ENCODE data around the gene TASOR2. TPM values are rescaled to one million over a fixed set of nuclear protein-coding genes. Genes with fewer than 3 reads are reported as not detected.
A peak's percentile ranks its signal among the peaks of the same experiment; 100 is the strongest.

The TASOR2 gene, protein sequence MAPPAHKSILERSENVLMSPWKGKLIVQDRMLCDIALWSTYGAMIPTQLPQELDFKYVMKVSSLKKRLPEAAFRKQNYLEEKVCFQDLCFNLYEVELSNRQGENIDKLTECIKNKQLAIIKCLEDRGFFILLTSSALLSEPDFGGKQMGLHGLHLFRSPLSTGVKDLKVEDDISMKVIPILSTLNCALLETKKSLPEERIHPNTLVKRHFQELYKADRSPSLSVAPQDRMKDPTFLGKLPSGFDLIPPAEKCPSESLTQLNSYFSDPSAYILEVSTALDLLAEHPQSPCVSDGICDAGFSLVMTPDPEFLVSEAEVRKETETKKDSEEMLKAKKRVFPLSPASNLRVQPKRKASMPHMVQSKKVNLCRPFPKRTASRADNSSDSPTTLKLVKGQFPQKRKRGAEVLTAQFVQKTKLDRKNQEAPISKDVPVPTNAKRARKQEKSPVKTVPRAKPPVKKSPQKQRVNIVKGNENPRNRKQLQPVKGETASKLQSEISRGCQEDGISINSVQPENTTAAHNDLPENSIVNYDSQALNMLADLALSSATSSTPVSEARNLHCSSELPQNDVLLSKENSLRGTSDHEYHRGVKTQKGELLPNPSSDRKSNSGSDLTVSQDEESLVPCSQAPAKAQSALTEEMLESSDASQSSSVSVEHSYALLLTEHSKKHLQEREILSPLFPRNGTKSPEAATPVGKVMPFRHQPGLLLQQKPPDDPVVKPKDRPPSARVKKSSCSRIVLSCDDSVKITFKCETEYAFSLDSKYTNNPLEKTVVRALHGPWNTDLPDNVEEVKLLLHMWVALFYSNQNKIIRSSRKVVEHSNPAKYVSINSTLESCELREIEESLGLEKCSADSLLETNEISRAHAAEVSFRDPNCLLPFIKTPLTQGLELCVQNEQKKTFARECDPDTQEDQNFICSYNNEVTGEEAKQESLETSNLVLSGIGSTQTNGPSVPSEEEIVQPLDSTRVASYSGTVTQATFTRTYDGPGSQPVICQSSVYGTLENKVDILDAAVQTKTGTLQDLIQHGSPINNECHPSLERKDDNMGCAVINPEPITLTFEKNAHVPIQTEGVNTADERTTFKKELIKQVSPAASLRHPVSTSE (N-terminal part only)
- total RNA-seq (10 to 100 TPM; 26.9 to 45.6 (median 34.6) TPM), polyA plus RNA-seq (10 to 100 TPM in 1 of 2 donors, 1 to 10 TPM in 1; 7.0 to 19.7 TPM)
- long read RNA-seq, donor 1, partial matches to known transcripts, result 12 of 20 reads
- long read RNA-seq, donor 1, other reads (novel, unspliced or antisense), result 8 of 20 reads
- long read RNA-seq, donor 2, partial matches to known transcripts, result 5 of 10 reads
- long read RNA-seq, donor 2, other reads (novel, unspliced or antisense), result 5 of 10 reads
- long read RNA-seq, donor 3, partial matches to known transcripts, result 17 of 21 reads
- long read RNA-seq, donor 3, other reads (novel, unspliced or antisense), result 4 of 21 reads

GRCh38 chr10:5684318-5684970 is at the start of gene TASOR2:
TSS of gene TASOR2 (plus strand) at chr10:5684838. CDS start at chr10:5720643, 35,805 bp downstream.
- TF ChIP-seq CTCF (IDR thresholded peaks at IDR 0.05), result no peak
- Histone ChIP-seq H3K27me3 (no peaks in the 10 kb centered on the region), H3K36me3 (peaks cover 0 to 5% (median 0%) of the 10 kb centered on the region in 9 donors), H3K9me3 (no peaks in the 10 kb centered on the region), H3K4me1 (peaks cover 9 to 32% (median 26%) of the 10 kb centered on the region in 9 donors), H3K27ac (peak within 1 kb of the TSS; percentile 82 to 97 (median 92)), H3K4me3 (peak within 1 kb of the TSS; percentile 83 to 98 (median 93))
- intact Hi-C loops (cut with DNase I), result loop anchor here in 7 of 10 donors (2.0 to 10.0 kb wide), 4 partner anchors 37 to 190 kb away; partner anchors contain the start of gene GDI2 (in 2 of the 7)
- 1% methylated on average over 54 of the region's 54 CpGs for WGBS, 2 donors
- ATAC-seq (peak; percentile 97 to 99 (median 98)), DNase-seq (peak; percentile 98 to 99)

DNA sequence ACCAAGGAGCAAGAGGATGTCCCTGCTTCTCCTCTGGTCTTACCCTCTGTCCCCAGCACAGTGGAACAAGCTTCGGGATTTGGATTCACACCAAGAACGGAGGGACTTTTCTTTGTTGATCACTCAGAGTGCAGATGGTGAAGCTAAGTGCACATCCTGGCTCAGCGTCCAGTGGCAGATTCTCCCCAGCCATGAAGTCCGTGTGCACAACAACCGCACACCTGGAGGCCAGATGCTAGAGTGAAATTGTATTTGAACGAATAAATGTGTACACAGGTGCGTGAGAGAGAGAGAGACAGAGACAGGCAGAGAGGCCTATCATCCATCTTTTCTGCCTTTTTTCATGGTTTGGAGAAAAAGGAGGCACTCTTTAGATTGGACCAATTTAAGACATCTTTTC is 49.7 kb upstream of the TASOR2 start:
- Histone ChIP-seq H3K9me3 (no peaks in the 10 kb centered on the region), H3K27ac (no peak overlapping the region), H3K4me1 (peaks cover 0 to 23% (median 16%) of the 10 kb centered on the region in 9 donors), H3K27me3 (no peaks in the 10 kb centered on the region), H3K4me3 (no peak overlapping the region), H3K36me3 (peaks cover 0 to 19% (median 11%) of the 10 kb centered on the region in 9 donors)
- intact Hi-C loops (cut with DNase I), result loop anchor here in 3 of 10 donors (5.0 to 10.0 kb wide), 2 partner anchors 237 to 240 kb away; no protein-coding TSS in a partner anchor
- WGBS, 2 donors, result 86 to 91% methylated on average over 7 of the region's 7 CpGs
- TF ChIP-seq CTCF (IDR thresholded peaks at IDR 0.05), result no peak
- no peak for ATAC-seq
- DNase-seq, result no peak

DNA sequence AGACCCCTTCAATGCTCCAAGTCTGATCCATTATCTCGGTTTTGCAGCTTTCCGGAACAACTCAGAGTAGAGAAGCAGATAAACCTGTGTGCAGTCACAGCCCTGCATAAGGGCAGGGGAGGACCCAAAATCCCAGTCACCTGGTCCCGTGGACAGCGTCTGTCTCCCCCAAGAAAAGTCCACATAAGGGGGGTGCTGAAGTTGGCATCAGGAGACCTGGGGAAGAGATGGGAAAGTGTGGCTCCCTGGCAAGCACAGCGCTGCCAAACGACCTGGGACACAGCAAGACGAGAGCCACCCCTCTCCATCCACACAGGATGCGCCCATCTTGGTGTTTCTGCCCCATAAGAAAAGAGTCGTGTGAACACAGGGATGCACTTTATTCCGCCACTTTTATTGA is 46.1 kb upstream of the TASOR2 start:
- H3K27me3 ChIP-seq, result no peaks in the 10 kb centered on the region
- 88 to 96% methylated on average over 10 of the region's 10 CpGs for WGBS, 2 donors
- no peak overlapping the region for H3K4me3 ChIP-seq
- peaks cover 0 to 13% (median 5%) of the 10 kb centered on the region in 9 donors for H3K4me1 ChIP-seq
- intact Hi-C loops (cut with DNase I), result loop anchor here in 2 of 10 donors (10.0 kb wide), 1 partner anchor 236 kb away; no protein-coding TSS in a partner anchor
- no peak overlapping the region for H3K27ac ChIP-seq
- peaks cover 0 to 49% (median 26%) of the 10 kb centered on the region in 9 donors for H3K36me3 ChIP-seq
- DNase-seq, result no peak
- no peak for ATAC-seq
- H3K9me3 ChIP-seq, result no peaks in the 10 kb centered on the region
- no peak for TF ChIP-seq CTCF (IDR thresholded peaks at IDR 0.05)

Data from heart right ventricle (tissue), 16 donors.